Medulla oblongata (tissue), 1 donor: Measurements from ENCODE around the gene SPTBN1.
"Not testable (repeated sequence)": the region's sequence is repeated elsewhere in the genome, so short reads cannot be mapped to it uniquely, and the experiment has no call there.

Source experiments
- DNase-seq: peaks from one replicate; pipeline ENCODE4 v3.0.0-alpha.2; 2015; ENCODE audit errors: extremely low spot score

SPTBN1 gene

GRCh38 chr2:54528311-54528955, 72.3 kb downstream of the SPTBN1 start:
- DNase-seq, result no peak

GRCh38 chr2:54529518-54529917, 73.4 kb downstream of the SPTBN1 start:
- not testable (repeated sequence) for DNase-seq

GRCh38 chr2:54529935-54530334, 73.8 kb downstream of the SPTBN1 start:
- DNase-seq, result no peak

GRCh38 chr2:54531558-54531957, 75.4 kb downstream of the SPTBN1 start:
- no peak for DNase-seq

GRCh38 chr2:54534221-54534620, 78.1 kb downstream of the SPTBN1 start:
- no peak for DNase-seq

GRCh38 chr2:54534625-54535024, 78.5 kb downstream of the SPTBN1 start:
- no peak for DNase-seq

GRCh38 chr2:54535599-54536195, 79.6 kb downstream of the SPTBN1 start:
- DNase-seq, result peak; percentile 63

- no peak for DNase-seq
Observed at GRCh38 chr2:54536720-54537119, 80.6 kb downstream of the SPTBN1 start.

GRCh38 chr2:54538537-54538936, 82.4 kb downstream of the SPTBN1 start:
- DNase-seq, result no peak

- DNase-seq, result no peak
Observed at GRCh38 chr2:54539683-54540082, 83.6 kb downstream of the SPTBN1 start.

- no peak for DNase-seq
Observed at GRCh38 chr2:54540194-54540593, 84.1 kb downstream of the SPTBN1 start.

- no peak for DNase-seq
Observed at GRCh38 chr2:54541995-54542394, 85.9 kb downstream of the SPTBN1 start.

- DNase-seq, result no peak
Observed at GRCh38 chr2:54543733-54544396, 87.7 kb downstream of the SPTBN1 start.

- DNase-seq, result no peak
Observed at GRCh38 chr2:54545702-54546450, 89.7 kb downstream of the SPTBN1 start.

GRCh38 chr2:54546518-54546917, 90.4 kb downstream of the SPTBN1 start:
- no peak for DNase-seq

- DNase-seq, result no peak
Observed at GRCh38 chr2:54546923-54547720, 91.0 kb downstream of the SPTBN1 start.

GRCh38 chr2:54549430-54549829, 93.3 kb downstream of the SPTBN1 start:
- DNase-seq, result no peak

- peak; percentile 45 for DNase-seq
Observed at GRCh38 chr2:54549917-54550518, 93.9 kb downstream of the SPTBN1 start.

- DNase-seq, result no peak
Observed at GRCh38 chr2:54550547-54550946, 94.4 kb downstream of the SPTBN1 start.

- no peak for DNase-seq
Observed at GRCh38 chr2:54551123-54551756, 95.1 kb downstream of the SPTBN1 start.

GRCh38 chr2:54553075-54553474, 96.9 kb downstream of the SPTBN1 start:
- DNase-seq, result no peak
